HEK293T (cell line): Measurements from ENCODE around the gene P3H2.

Source experiments
- CTCF ChIA-PET: fragments of 350-600 bp; formaldehyde crosslinking; extraction: SDS; loops from one replicate; lab custom pipeline; 2021; ENCODE audit warnings: antibody characterized with exemption, inconsistent platforms; lab: Yijun Ruan, JAX
- POLR2A ChIA-PET: fragments of 350-600 bp; formaldehyde crosslinking; extraction: SDS; loops from one replicate; lab custom pipeline; 2020; ENCODE audit warnings: antibody characterized with exemption, inconsistent platforms; lab: Yijun Ruan, JAX
- DNase-seq: peaks from one replicate; pipeline ENCODE4 v3.0.0; 2012; ENCODE audit warnings: mixed read lengths; ENCODE audit errors: extremely low spot score
- ARNT ChIP-seq: fragments of 450-650 bp; IDR thresholded peaks from 2 replicates; pipeline ENCODE4 v1.6.1; 2017; ENCODE audit warnings: mild to moderate bottlenecking
- BHLHE40 ChIP-seq: fragments of 450-650 bp; IDR thresholded peaks from 2 replicates; pipeline ENCODE4 v1.6.1; 2016; ENCODE audit warnings: mild to moderate bottlenecking, moderate library complexity, borderline replicate concordance
- CTBP1 ChIP-seq: fragments of 450-650 bp; IDR thresholded peaks from 2 replicates; pipeline ENCODE4 v1.6.1; 2016; ENCODE audit warnings: borderline replicate concordance
- ELF4 ChIP-seq: fragments of 450-650 bp; IDR thresholded peaks from 2 replicates; pipeline ENCODE4 v1.6.1; 2017; ENCODE audit warnings: antibody characterized with exemption
- FOXA1 ChIP-seq: fragments of 450-650 bp; IDR thresholded peaks from 2 replicates; pipeline ENCODE4 v1.6.1; 2016; ENCODE audit warnings: mild to moderate bottlenecking
- FOXK2 ChIP-seq: fragments of 450-650 bp; IDR thresholded peaks from 2 replicates; pipeline ENCODE4 v1.6.1; 2016; ENCODE audit warnings: mild to moderate bottlenecking
- FOXM1 ChIP-seq: fragments of 450-650 bp; IDR thresholded peaks from 2 replicates; pipeline ENCODE4 v1.6.1; 2017; ENCODE audit warnings: mild to moderate bottlenecking, borderline replicate concordance
- HDGF ChIP-seq: fragments of 450-650 bp; IDR thresholded peaks from 2 replicates; pipeline ENCODE4 v1.6.1; 2017; ENCODE audit warnings: antibody characterized with exemption, borderline replicate concordance
- L3MBTL2 ChIP-seq: fragments of 450-650 bp; conservative IDR thresholded peaks from 2 replicates; pipeline ENCODE4 v1.6.1; 2016; ENCODE audit warnings: mild to moderate bottlenecking
- LEF1 ChIP-seq: fragments of 450-650 bp; IDR thresholded peaks from 2 replicates; pipeline ENCODE4 v1.6.1; 2017; ENCODE audit warnings: mild to moderate bottlenecking, borderline replicate concordance
- NFRKB ChIP-seq: fragments of 450-650 bp; IDR thresholded peaks from 2 replicates; pipeline ENCODE4 v1.6.1; 2016; ENCODE audit warnings: mild to moderate bottlenecking, moderate library complexity
- PKNOX1 ChIP-seq: fragments of 450-650 bp; IDR thresholded peaks from 2 replicates; pipeline ENCODE4 v1.6.1; 2016
- SP1 ChIP-seq: fragments of 450-650 bp; IDR thresholded peaks from 2 replicates; pipeline ENCODE4 v1.6.1; 2017
- SUZ12 ChIP-seq: fragments of 450-650 bp; IDR thresholded peaks from 2 replicates; pipeline ENCODE4 v1.6.1; 2016; ENCODE audit warnings: mild to moderate bottlenecking
- TARDBP ChIP-seq: fragments of 450-650 bp; IDR thresholded peaks from 2 replicates; pipeline ENCODE4 v1.6.1; 2016
- ZNF384 ChIP-seq: fragments of 450-650 bp; IDR thresholded peaks from 2 replicates; pipeline ENCODE4 v1.6.1; 2016

Gene P3H2

GRCh38 chr3:190120269-190121060 lies at the start of gene P3H2:
Gene P3H2 (minus strand): TSS chr3:190120897. CDS start chr3:190120731, 166 bp downstream.
- ChIA-PET CTCF (interaction anchor here (0.5 to 0.9 kb wide), 3 partner anchors 12 to 82 kb away, joined by 3 to 5 read pairs (median 3); no protein-coding TSS in a partner anchor), POLR2A (no interaction called here)
- 0 out of 2 replicates have a peak, but pooled peaks have one; percentile 63 for TF ChIP-seq L3MBTL2
- no peak for TF ChIP-seq LEF1
- TF ChIP-seq SUZ12, result no peak
- no peak for TF ChIP-seq ARNT
- TF ChIP-seq FOXM1, result no peak
- TF ChIP-seq CTBP1, result 0 out of 2 replicates have a peak, but pooled peaks have one; percentile 25
- TF ChIP-seq FOXA1, result no peak
- TF ChIP-seq TARDBP, result no peak
- no peak for TF ChIP-seq ZNF384
- no peak for TF ChIP-seq ELF4
- peak; percentile 78 for DNase-seq

- no peak for DNase-seq
- CTCF ChIA-PET, result no interaction called here
- no peak for TF ChIP-seq BHLHE40
- TF ChIP-seq L3MBTL2, result no peak
- no peak for TF ChIP-seq ELF4
- TF ChIP-seq SP1, result no peak
- TF ChIP-seq NFRKB, result no peak
- no peak for TF ChIP-seq FOXM1
- TF ChIP-seq CTBP1, result no peak
- no peak for TF ChIP-seq TARDBP
- TF ChIP-seq FOXA1, result no peak
- TF ChIP-seq HDGF, result no peak
- TF ChIP-seq ARNT, result no peak
- no peak for TF ChIP-seq SUZ12
- no peak for TF ChIP-seq LEF1
- no peak for TF ChIP-seq FOXK2
- no peak for TF ChIP-seq ZNF384
- no peak for TF ChIP-seq PKNOX1
- POLR2A ChIA-PET, result no interaction called here
Measured at GRCh38 chr3:190169877-190170276, 49.2 kb upstream of the P3H2 start.

- POLR2A ChIA-PET, result interaction anchor here (1.1 kb wide), 1 partner anchor 13 kb away, joined by 3 read pairs; no protein-coding TSS in a partner anchor
- no peak for TF ChIP-seq FOXM1
- TF ChIP-seq SUZ12, result no peak
- no peak for TF ChIP-seq ARNT
- TF ChIP-seq PKNOX1, result no peak
- TF ChIP-seq TARDBP, result no peak
- no peak for TF ChIP-seq ZNF384
- TF ChIP-seq FOXA1, result no peak
- CTCF ChIA-PET, result interaction anchor here (1.3 kb wide), 1 partner anchor 153 kb away, joined by 4 read pairs; the partner anchor contains the start of gene CLDN1
- DNase-seq, result no peak
Measured at GRCh38 chr3:190169243-190169642, 48.5 kb upstream of the P3H2 start.

- ChIA-PET CTCF (interaction anchor here (1.3 kb wide), 1 partner anchor 154 kb away, joined by 4 read pairs; the partner anchor contains the start of gene CLDN1), POLR2A (no interaction called here)
- DNase-seq, result no peak
- TF ChIP-seq HDGF (no peak), L3MBTL2 (no peak), SUZ12 (no peak), NFRKB (no peak), BHLHE40 (no peak), LEF1 (no peak), FOXM1 (no peak), ZNF384 (no peak), FOXA1 (no peak), ELF4 (no peak), ARNT (no peak), SP1 (no peak), PKNOX1 (no peak), FOXK2 (no peak)
Measured at GRCh38 chr3:190167936-190168680, 47.4 kb upstream of the P3H2 start.

- ChIA-PET CTCF (no interaction called here), POLR2A (no interaction called here)
- no peak for TF ChIP-seq FOXK2
- no peak for TF ChIP-seq NFRKB
- TF ChIP-seq FOXM1, result no peak
- no peak for TF ChIP-seq ELF4
- no peak for TF ChIP-seq BHLHE40
- no peak for TF ChIP-seq SUZ12
- no peak for TF ChIP-seq ZNF384
- no peak for TF ChIP-seq SP1
- TF ChIP-seq PKNOX1, result no peak
- TF ChIP-seq FOXA1, result no peak
- TF ChIP-seq ARNT, result no peak
- no peak for TF ChIP-seq HDGF
- no peak for TF ChIP-seq TARDBP
- no peak for DNase-seq
Measured at GRCh38 chr3:190166948-190167347, 46.3 kb upstream of the P3H2 start.
